K562 (cell line): Measurements from ENCODE around the gene SUGP1. TPM values are rescaled to one million over a fixed set of nuclear protein-coding genes. Genes with fewer than 3 reads are reported as not detected.

ENCODE experiments used
- CTCFL ChIP-seq: IDR thresholded peaks from 2 replicates; pipeline ENCODE4 v1.6.1; 2011; ENCODE audit warnings: borderline replicate concordance, low read depth, mild to moderate bottlenecking, moderate library complexity, low read length; ENCODE audit not compliant: insufficient read depth, poor library complexity, severe bottlenecking
- DACH1 ChIP-seq: fragments of 450-650 bp; IDR thresholded peaks from 2 replicates; pipeline ENCODE4 v1.6.1; 2018; ENCODE audit not compliant: partially characterized antibody
- ERF ChIP-seq: fragments of 450-650 bp; formaldehyde crosslinking; IDR thresholded peaks from 2 replicates; pipeline ENCODE4 v1.4.0; 2020; ENCODE audit warnings: mild to moderate bottlenecking, mixed read lengths
- MAX ChIP-seq: sonication (generic); formaldehyde crosslinking; IDR thresholded peaks from 2 replicates; pipeline ENCODE4 v1.9.0; 2022; ENCODE audit warnings: mild to moderate bottlenecking, missing genetic modification reagents
- MNT ChIP-seq, 2 experiments: fragments of 450-650 bp; conservative IDR thresholded peaks; 2 replicates each; pipeline ENCODE4 v1.6.1; 2017; ENCODE audit warnings: mild to moderate bottlenecking in 2 of 2, moderate library complexity in 2 of 2
- NBN ChIP-seq: fragments of 450-650 bp; IDR thresholded peaks from 2 replicates; pipeline ENCODE4 v1.6.1; 2016; ENCODE audit warnings: low read depth, mild to moderate bottlenecking
- SIN3B ChIP-seq: fragments of 450-650 bp; IDR thresholded peaks from 2 replicates; pipeline ENCODE4 v1.6.1; 2017; ENCODE audit warnings: low read depth, mild to moderate bottlenecking, moderate library complexity
- SMARCB1 ChIP-seq: IDR thresholded peaks from 2 replicates; pipeline ENCODE4 v1.6.1; 2011; ENCODE audit warnings: improper control_type of control experiment, low read depth; ENCODE audit not compliant: insufficient read length
- SMARCC2 ChIP-seq: fragments of 450-650 bp; IDR thresholded peaks from 2 replicates; pipeline ENCODE4 v1.6.1; 2017; ENCODE audit warnings: antibody characterized with exemption, moderate library complexity, mild to moderate bottlenecking, low read depth
- TFAM ChIP-seq: fragments of 250-450 bp; sonication (Bioruptor Pico); conservative IDR thresholded peaks from 2 replicates; pipeline ENCODE4 v1.5.0; 2021; ENCODE audit warnings: mild to moderate bottlenecking, moderate library complexity
- THAP12 ChIP-seq: fragments of 250-450 bp; sonication (Bioruptor Pico); IDR thresholded peaks from 2 replicates; pipeline ENCODE4 v1.9.0; 2021; ENCODE audit warnings: mild to moderate bottlenecking, inconsistent platforms
- TRIM24 ChIP-seq, 2 experiments: fragments of 450-650 bp; IDR thresholded peaks; 2 replicates each; pipeline ENCODE4 v1.6.1; 2016
- ZBTB26 ChIP-seq: fragments of 450-650 bp; formaldehyde crosslinking; IDR thresholded peaks from 2 replicates; pipeline ENCODE4 v1.4.0; 2022; ENCODE audit warnings: missing genetic modification characterization
- ZBTB8A ChIP-seq: fragments of 450-650 bp; IDR thresholded peaks from 2 replicates; pipeline ENCODE4 v1.6.1; 2018; ENCODE audit warnings: mild to moderate bottlenecking, moderate library complexity; ENCODE audit not compliant: partially characterized antibody
- ZC3H11A ChIP-seq: IDR thresholded peaks from 2 replicates; pipeline ENCODE4 v1.6.1; 2012; ENCODE audit warnings: low read depth, low read length, improper control_type of control experiment
- ZC3H4 ChIP-seq: sonication (generic); formaldehyde crosslinking; IDR thresholded peaks from 2 replicates; pipeline ENCODE4 v1.9.0; 2021; ENCODE audit warnings: missing genetic modification reagents, borderline replicate concordance
- ZNF140 ChIP-seq: fragments of 250-450 bp; sonication (Bioruptor Pico); IDR thresholded peaks from 2 replicates; pipeline ENCODE4 v1.8.0; 2021; ENCODE audit warnings: moderate library complexity, mild to moderate bottlenecking, inconsistent platforms
- ZNF277 ChIP-seq: fragments of 250-450 bp; sonication (Bioruptor Pico); IDR thresholded peaks from 2 replicates; pipeline ENCODE4 v1.8.0; 2022; ENCODE audit warnings: inconsistent platforms, mild to moderate bottlenecking, moderate library complexity, borderline replicate concordance
- ZNF282 ChIP-seq: sonication (generic); formaldehyde crosslinking; IDR thresholded peaks from 2 replicates; pipeline ENCODE4 v1.8.1; 2023; ENCODE audit warnings: missing genetic modification reagents
- polyA plus RNA-seq, 8 experiments: library from polyadenylated mRNA; depleted of rRNA in 4 of 8; stranded (reverse) in 5 of 8; unstranded in 3 of 8; fragments of >200 nt; fragmentation: Nextera tagmentation in 2 of 8; fragmentation: Illumina TruSeq in 1 of 8; extraction: Ambion mirVana in 2 of 8; extraction: Trizol in 1 of 8; gene quantifications; 2 replicates each; pipeline versions ENCODE4 v1.2.1 to v1.2.3, GENCODE V29; 2011 to 2014; ENCODE audit warnings: inconsistent platforms in 1 of 8, missing spikeins in 1 of 8
- total RNA-seq, 7 experiments: library from RNA; depleted of rRNA in 6 of 7; stranded (reverse); fragments of >200 nt in 6 of 7; fragmentation: Illumina TruSeq in 2 of 7; extraction: Trizol in 2 of 7; gene quantifications; 2 replicates each; pipeline versions ENCODE4 v1.2.1 to v1.2.3, GENCODE V29; 2011 to 2021; ENCODE audit warnings: low replicate concordance in 1 of 7

Gene SUGP1
- total and polyA plus RNA-seq, 9 of the 15 experiments (the other 6 are each of a cell fraction or from before 2014, with no cell fraction given), result 1.0 to 53.3 (median 32.4) TPM

- TF ChIP-seq ZBTB26 (CRISPR knock-in tag) (no peak), ERF (CRISPR knock-in tag) (peak; percentile 39; the same call in 1 of the 2 replicates), MNT (conservative IDR thresholded peaks at IDR 0.05) (peak; percentile 72 to 85), CTCFL (peak; percentile 96), ZC3H11A (no peak), SMARCC2 (no peak), ZNF140 (no peak), DACH1 (no peak), SMARCB1 (no peak), SIN3B (peak; percentile 84), ZBTB8A (no peak), THAP12 (peak; percentile 55; the same call in 1 of the 2 replicates), ZNF282 (peak; percentile 93; the same call in 1 of the 2 replicates), NBN (no peak), ZNF277 (CRISPR knock-in tag) (no peak), TFAM (CRISPR knock-in tag) (no peak), MAX (CRISPR knock-in tag) (peak; percentile 54), TRIM24 (IDR thresholded peaks at IDR 0.05) (no peak), ZC3H4 (CRISPR knock-in tag) (peak; percentile 90; the same call in 1 of the 2 replicates)
Measured at GRCh38 chr19:19320361-19321140, at the start of gene SUGP1, which contains the start of gene MAU2 (continued).
